CD1c-positive myeloid dendritic cell (primary cell): Measurements from ENCODE around the gene B4GALT5.

Experiments used
- DNase-seq: peaks from one replicate; pipeline ENCODE4 v3.0.0-alpha.2; 2016; ENCODE audit errors: extremely low spot score

Gene B4GALT5

GRCh38 chr20:49657118-49657901, 56.4 kb downstream of the B4GALT5 start:
- DNase-seq = peak; percentile 43

- DNase-seq = no peak
Observed at GRCh38 chr20:49656304-49656703, 57.4 kb downstream of the B4GALT5 start.

- no peak for DNase-seq
Observed at GRCh38 chr20:49653925-49654434, 59.7 kb downstream of the B4GALT5 start.

GRCh38 chr20:49649672-49650071, 64.0 kb downstream of the B4GALT5 start:
- no peak for DNase-seq

- no peak for DNase-seq
Observed at GRCh38 chr20:49647550-49647949, 66.1 kb downstream of the B4GALT5 start.

GRCh38 chr20:49646528-49646927, 67.2 kb downstream of the B4GALT5 start:
- no peak for DNase-seq

GRCh38 chr20:49646126-49646525, 67.6 kb downstream of the B4GALT5 start:
- DNase-seq = no peak

GRCh38 chr20:49644980-49645565, 68.6 kb downstream of the B4GALT5 start:
- DNase-seq = no peak

GRCh38 chr20:49642816-49643215, 70.9 kb downstream of the B4GALT5 start:
- DNase-seq = no peak

GRCh38 chr20:49641683-49642656, 71.7 kb downstream of the B4GALT5 start:
- DNase-seq = no peak

- no peak for DNase-seq
Observed at GRCh38 chr20:49637046-49637637, 76.5 kb downstream of the B4GALT5 start.

- DNase-seq = no peak
Observed at GRCh38 chr20:49636447-49636846, 77.2 kb downstream of the B4GALT5 start.

- no peak for DNase-seq
Observed at GRCh38 chr20:49635866-49636265, 77.8 kb downstream of the B4GALT5 start.

GRCh38 chr20:49635166-49635565, 78.5 kb downstream of the B4GALT5 start:
- no peak for DNase-seq

- DNase-seq = no peak
Observed at GRCh38 chr20:49634116-49634515, 79.6 kb downstream of the B4GALT5 start.

- DNase-seq = no peak
Observed at GRCh38 chr20:49633643-49634042, 80.0 kb downstream of the B4GALT5 start.

- no peak for DNase-seq
Observed at GRCh38 chr20:49633023-49633422, 80.7 kb downstream of the B4GALT5 start.

GRCh38 chr20:49631856-49632418, 81.7 kb downstream of the B4GALT5 start:
- no peak for DNase-seq

GRCh38 chr20:49631061-49631716, 82.5 kb downstream of the B4GALT5 start:
- DNase-seq = no peak

GRCh38 chr20:49630396-49630951, 83.2 kb downstream of the B4GALT5 start:
- DNase-seq = no peak
